Activated T-helper 2 cell treated with anti-CD3 and anti-CD28 coated beads, Interferon-gamma antibody, Interleukin-2, Interleukin-4, amounts not matched to agents 10 μg/mL and 5 μg/mL and 100 μg/mL, durations not matched to agents 14 hours and 24 hours and 36 hours (primary cell): Measurements from ENCODE around the gene ZNF609. TPM values are rescaled to one million over a fixed set of nuclear protein-coding genes. Genes with fewer than 3 reads are reported as not detected.

Experiments
- DNase-seq: peaks from one replicate; pipeline ENCODE4 v3.0.0; 2021; ENCODE audit warnings: low spot score
- H3K27ac Mint-ChIP-seq: one replicate; pipeline ENCODE4 v1.8.0; 2021; ENCODE audit warnings: mixed read lengths
- H3K27me3 Mint-ChIP-seq: one replicate; pipeline ENCODE4 v1.8.0; 2021; ENCODE audit warnings: low read depth, mixed read lengths
- H3K36me3 Mint-ChIP-seq: one replicate; pipeline ENCODE4 v1.8.0; 2021; ENCODE audit warnings: low read depth, mixed read lengths
- H3K4me1 Mint-ChIP-seq: one replicate; pipeline ENCODE4 v1.8.0; 2021; ENCODE audit warnings: low read depth, mixed read lengths
- H3K4me3 Mint-ChIP-seq: one replicate; pipeline ENCODE4 v1.8.0; 2021; ENCODE audit warnings: low read depth, mild to moderate bottlenecking, moderate library complexity, mixed read lengths
- H3K9me3 Mint-ChIP-seq: one replicate; pipeline ENCODE4 v1.8.0; 2021; ENCODE audit warnings: mixed read lengths
- intact Hi-C: fragments of 100-400 bp; cut with micrococcal nuclease; formaldehyde crosslinking; loops from one replicate; pipeline ENCODE4 v1.15.1; 2023
- total RNA-seq: library from RNA; stranded (reverse); gene quantifications from 2 replicates; pipeline ENCODE4 v1.2.3, GENCODE V29; 2022

The ZNF609 gene
- total RNA-seq, 1 donor from 2014 or later = 50.9 TPM

DNA sequence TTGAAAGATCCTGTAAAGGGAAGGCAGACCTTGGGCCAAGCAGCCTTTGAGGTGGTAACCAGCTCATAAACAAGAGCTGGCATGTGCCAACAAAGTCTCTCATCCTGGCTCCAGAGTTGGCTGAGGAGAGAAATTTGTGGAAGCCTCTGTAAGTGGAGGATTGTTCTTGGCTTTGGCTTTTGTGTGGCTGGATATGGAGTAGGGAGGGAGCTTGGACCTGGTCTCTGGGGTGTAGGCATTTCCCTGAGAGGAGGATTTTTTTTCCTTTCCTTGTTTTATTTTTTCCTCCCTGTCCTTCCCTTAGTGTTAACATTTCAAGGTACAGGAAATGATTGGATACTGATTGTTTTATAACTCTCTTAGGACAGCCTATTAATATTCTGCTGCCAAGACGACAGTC, 60.8 kb downstream of the ZNF609 start:
- H3K36me3 Mint-ChIP-seq = peaks cover 50% of the 10 kb centered on the region
- H3K27ac Mint-ChIP-seq = no peak overlapping the region
- H3K9me3 Mint-ChIP-seq = no peaks in the 10 kb centered on the region
- DNase-seq = no peak
- intact Hi-C loops = no loop called here
- H3K4me1 Mint-ChIP-seq = peaks cover 49% of the 10 kb centered on the region
- H3K4me3 Mint-ChIP-seq = no peak overlapping the region
- no peaks in the 10 kb centered on the region for H3K27me3 Mint-ChIP-seq

DNA sequence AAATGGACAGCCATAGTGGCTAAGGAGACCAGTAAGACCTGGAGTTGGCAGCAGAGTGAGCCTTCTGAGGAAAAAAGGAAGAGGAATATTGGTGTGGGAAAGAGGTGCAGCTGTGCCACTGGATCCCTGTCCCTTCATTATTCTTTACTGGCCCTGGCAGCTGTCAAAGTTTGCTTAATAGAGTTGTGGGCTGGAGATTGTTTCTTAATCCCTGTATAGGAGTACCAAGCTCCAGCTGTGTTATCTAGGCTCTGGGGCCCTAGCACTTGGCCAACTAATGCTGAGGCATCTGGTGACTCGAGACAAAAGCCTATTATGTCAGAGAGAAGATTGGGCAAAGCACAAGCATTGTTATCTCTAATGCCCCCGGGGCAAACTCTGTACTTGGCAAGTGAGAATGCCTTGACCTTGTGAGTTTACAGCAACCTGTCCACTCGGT, 61.4 kb downstream of the ZNF609 start:
- Mint-ChIP-seq H3K4me3 (no peak overlapping the region), H3K4me1 (peaks cover 50% of the 10 kb centered on the region)
- intact Hi-C loops = no loop called here

DNA sequence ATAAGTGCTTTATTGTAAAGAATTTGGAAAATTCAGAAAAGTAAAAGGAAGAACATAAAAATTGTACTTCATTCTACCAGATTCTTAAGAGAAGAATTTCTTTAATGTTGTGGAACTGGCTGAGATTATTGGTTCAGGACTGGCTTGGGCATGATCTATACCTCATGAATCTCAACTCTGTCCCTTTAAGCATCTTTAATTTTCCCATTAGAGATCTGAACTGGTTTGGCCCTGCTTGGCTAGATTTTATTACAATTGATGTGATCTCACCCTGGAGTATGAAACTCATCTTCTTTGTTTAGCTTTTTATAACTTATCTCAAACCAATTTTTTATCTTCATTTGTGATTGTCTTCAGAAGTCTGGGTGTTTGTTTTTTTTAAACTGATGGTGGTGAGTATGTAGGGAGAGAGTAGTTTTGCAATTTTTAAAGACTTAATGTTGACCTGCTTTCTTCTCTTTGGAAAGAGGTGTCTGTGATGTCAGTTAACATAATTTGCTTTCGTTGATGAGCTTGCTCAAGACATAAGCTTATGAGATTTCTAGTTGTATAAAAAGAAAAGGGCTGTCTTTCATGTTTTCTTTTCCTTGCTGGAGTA, 61.9 kb downstream of the ZNF609 start:
- DNase-seq = no peak
- Mint-ChIP-seq H3K27me3 (no peaks in the 10 kb centered on the region), H3K27ac (peak overlapping the region; percentile 4), H3K9me3 (no peaks in the 10 kb centered on the region), H3K4me1 (peaks cover 54% of the 10 kb centered on the region), H3K36me3 (peaks cover 45% of the 10 kb centered on the region), H3K4me3 (no peak overlapping the region)
- intact Hi-C loops = no loop called here

More for the DNA sequence above, 61.4 kb downstream of the ZNF609 start:
- Mint-ChIP-seq H3K27me3 (no peaks in the 10 kb centered on the region), H3K36me3 (peaks cover 49% of the 10 kb centered on the region), H3K9me3 (no peaks in the 10 kb centered on the region), H3K27ac (no peak overlapping the region)
- no peak for DNase-seq

DNA sequence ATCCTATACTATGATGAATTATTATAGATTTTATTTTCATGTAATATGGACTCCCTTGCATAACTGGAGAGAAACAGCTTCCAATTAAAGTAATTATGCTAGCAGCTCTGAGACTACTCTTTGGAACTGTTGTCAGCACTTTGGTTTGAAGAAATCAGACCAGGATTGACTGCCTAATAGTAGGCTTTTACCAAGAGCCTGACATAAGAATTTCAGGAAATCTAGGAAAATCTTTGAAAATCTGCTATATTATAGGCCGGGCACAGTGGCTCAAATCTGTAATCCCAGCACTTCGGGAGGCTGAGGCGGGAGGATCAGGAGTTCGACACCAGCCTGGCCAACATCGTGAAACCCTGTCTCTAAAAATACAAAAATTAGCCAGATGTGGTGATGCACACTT, 62.9 kb downstream of the ZNF609 start:
- Mint-ChIP-seq H3K27me3 (no peaks in the 10 kb centered on the region), H3K36me3 (peaks cover 43% of the 10 kb centered on the region), H3K9me3 (no peaks in the 10 kb centered on the region), H3K27ac (no peak overlapping the region), H3K4me1 (peaks cover 57% of the 10 kb centered on the region), H3K4me3 (no peak overlapping the region)
- intact Hi-C loops = no loop called here
- DNase-seq = no peak

DNA sequence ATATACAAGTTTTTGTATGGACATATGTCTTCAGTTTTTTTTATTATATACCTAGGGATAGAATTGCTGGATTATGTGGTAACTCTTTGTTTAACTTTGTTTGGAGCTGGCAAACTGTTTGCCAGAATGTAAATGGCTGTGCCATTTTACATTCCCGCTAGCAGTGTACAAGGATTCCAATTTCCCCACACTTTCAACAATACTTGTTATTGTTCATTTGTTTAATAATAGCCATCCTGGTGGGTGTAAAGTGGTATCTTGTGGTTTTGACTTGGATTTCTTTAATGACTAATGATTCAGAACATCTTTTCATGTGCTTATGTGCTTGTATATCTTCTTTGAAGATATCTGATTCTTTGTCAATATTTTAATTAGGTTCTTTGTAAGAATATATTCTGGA, 64.4 kb downstream of the ZNF609 start:
- H3K27me3 Mint-ChIP-seq = no peaks in the 10 kb centered on the region
- peaks cover 50% of the 10 kb centered on the region for H3K4me1 Mint-ChIP-seq
- no peak for DNase-seq
- no peak overlapping the region for H3K4me3 Mint-ChIP-seq
- H3K9me3 Mint-ChIP-seq = no peaks in the 10 kb centered on the region
- no peak overlapping the region for H3K27ac Mint-ChIP-seq
- intact Hi-C loops = no loop called here
- H3K36me3 Mint-ChIP-seq = peaks cover 43% of the 10 kb centered on the region

DNA sequence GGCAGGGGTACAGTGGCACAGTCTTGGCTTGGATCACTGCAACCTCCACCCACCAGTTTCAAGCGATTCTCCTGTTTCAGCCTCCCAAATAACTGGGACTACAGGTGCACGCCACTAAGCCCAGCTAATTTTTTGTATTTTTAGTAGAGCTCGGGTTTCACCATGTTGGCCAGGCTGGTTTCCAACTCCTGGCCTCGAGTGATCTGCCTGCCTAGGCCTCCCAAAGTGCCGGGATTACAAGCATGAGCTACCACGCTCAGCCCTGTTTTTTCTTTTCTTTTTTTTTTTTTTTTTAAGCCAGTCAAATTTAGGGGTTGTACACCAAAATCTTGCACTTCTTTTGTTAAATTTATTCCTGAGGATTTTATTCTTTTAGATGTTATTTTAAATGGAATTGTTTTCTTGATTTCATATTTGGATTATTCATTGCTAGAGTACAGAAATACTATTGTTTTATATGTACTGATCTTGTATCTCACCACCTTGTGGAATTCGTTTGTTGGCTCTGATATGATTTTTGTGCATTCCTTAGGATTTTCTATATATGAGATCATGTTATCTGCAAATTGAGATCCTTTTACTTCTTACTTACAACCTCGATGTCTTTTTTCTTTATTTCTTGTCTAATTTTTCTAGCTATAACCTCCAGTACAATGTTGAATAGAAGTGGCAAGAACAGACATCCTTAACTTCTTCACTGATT, 65.6 kb downstream of the ZNF609 start:
- DNase-seq = no peak
- Mint-ChIP-seq H3K9me3 (no peaks in the 10 kb centered on the region), H3K4me3 (no peak overlapping the region), H3K4me1 (peaks cover 53% of the 10 kb centered on the region), H3K27me3 (no peaks in the 10 kb centered on the region), H3K36me3 (peaks cover 43% of the 10 kb centered on the region), H3K27ac (peak overlapping the region; percentile 14)
- intact Hi-C loops = no loop called here

DNA sequence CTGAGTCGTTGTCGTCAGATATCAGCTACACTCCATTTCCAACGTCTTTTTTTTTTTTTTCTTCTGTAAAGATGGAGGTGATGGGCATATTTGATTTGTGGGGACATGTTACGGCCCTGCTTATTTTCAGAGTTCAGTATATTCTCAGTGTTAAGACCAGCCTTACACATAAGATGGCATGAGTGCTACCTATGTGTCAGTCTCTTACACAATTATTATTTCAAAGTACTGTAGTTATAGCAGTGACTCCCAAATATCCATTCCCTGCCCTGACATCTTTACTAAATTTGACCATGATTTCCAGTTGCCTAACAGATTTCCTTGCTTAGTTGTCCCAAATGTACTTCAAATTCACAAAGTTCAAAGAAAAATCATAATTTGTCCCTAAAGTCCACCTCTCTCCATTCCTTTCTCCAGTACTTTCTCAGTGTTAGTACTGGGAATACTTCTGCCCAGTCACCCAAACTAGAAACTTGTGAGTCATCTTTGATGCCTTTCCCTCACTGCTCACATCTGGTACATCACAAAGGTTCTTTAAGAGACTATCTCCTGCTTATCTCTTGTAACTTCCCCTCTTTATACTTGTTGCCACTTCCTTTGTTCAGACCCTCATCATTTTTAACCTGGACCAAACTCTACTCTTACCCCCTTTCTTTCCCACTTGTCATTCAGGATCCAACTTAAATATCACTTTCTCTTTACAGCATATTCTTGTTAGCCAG, 67.0 kb downstream of the ZNF609 start:
- Mint-ChIP-seq H3K4me1 (peaks cover 59% of the 10 kb centered on the region), H3K9me3 (no peaks in the 10 kb centered on the region), H3K36me3 (peaks cover 43% of the 10 kb centered on the region), H3K27ac (peak overlapping the region; percentile 58), H3K27me3 (no peaks in the 10 kb centered on the region), H3K4me3 (no peak overlapping the region)
- no peak for DNase-seq
- intact Hi-C loops = no loop called here

GRCh38 chr15:64528871-64529270, 68.5 kb downstream of the ZNF609 start:
- H3K36me3 Mint-ChIP-seq = peaks cover 50% of the 10 kb centered on the region
- intact Hi-C loops = no loop called here
- no peak overlapping the region for H3K27ac Mint-ChIP-seq
- H3K27me3 Mint-ChIP-seq = no peaks in the 10 kb centered on the region
- H3K4me1 Mint-ChIP-seq = peaks cover 69% of the 10 kb centered on the region
- H3K4me3 Mint-ChIP-seq = no peak overlapping the region
- no peak for DNase-seq
- H3K9me3 Mint-ChIP-seq = no peaks in the 10 kb centered on the region

GRCh38 chr15:64530472-64530871, 70.1 kb downstream of the ZNF609 start:
- peaks cover 66% of the 10 kb centered on the region for H3K4me1 Mint-ChIP-seq
- peaks cover 37% of the 10 kb centered on the region for H3K36me3 Mint-ChIP-seq
- intact Hi-C loops = loop anchor here (5.0 kb wide), 2 partner anchors 42 to 88 kb away; no protein-coding TSS in a partner anchor
- no peak overlapping the region for H3K4me3 Mint-ChIP-seq
- DNase-seq = no peak
- H3K9me3 Mint-ChIP-seq = no peaks in the 10 kb centered on the region
- no peaks in the 10 kb centered on the region for H3K27me3 Mint-ChIP-seq
- H3K27ac Mint-ChIP-seq = peak overlapping the region; percentile 46

DNA sequence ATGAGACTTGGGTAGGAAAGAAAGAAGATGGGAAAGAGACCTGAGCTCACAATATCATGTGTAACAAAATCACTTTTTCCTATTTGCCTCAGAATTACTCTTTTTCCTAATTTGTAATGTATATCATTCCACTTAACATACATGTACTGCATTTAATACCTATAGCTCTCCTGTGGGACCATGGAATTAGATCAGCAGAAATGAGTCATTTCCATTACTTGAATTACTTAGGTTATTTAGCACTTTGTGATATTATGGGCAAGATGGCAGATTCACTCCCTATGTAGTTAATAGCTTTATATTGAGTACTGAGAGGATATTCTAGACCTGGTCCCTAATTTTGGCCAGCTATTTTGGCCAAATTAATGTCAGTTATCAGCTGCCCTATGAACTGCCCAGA, 70.5 kb downstream of the ZNF609 start:
- Mint-ChIP-seq H3K27me3 (no peaks in the 10 kb centered on the region), H3K36me3 (peaks cover 36% of the 10 kb centered on the region), H3K4me1 (peaks cover 66% of the 10 kb centered on the region), H3K4me3 (no peak overlapping the region), H3K27ac (peak overlapping the region; percentile 46), H3K9me3 (no peaks in the 10 kb centered on the region)
- no peak for DNase-seq
- intact Hi-C loops = loop anchor here (5.0 kb wide), 2 partner anchors 41 to 89 kb away; no protein-coding TSS in a partner anchor

- intact Hi-C loops = loop anchor here (2.0 to 5.0 kb wide), 5 partner anchors 26 to 90 kb away; partner anchors contain the start of gene ZNF609
- Mint-ChIP-seq H3K4me1 (peaks cover 58% of the 10 kb centered on the region), H3K9me3 (no peaks in the 10 kb centered on the region), H3K27ac (peak overlapping the region; percentile 88), H3K27me3 (no peaks in the 10 kb centered on the region), H3K36me3 (peaks cover 33% of the 10 kb centered on the region), H3K4me3 (peak overlapping the region; percentile 37)
- DNase-seq = no peak
Observed at GRCh38 chr15:64532521-64533315, 72.3 kb downstream of the ZNF609 start.

GRCh38 chr15:64535460-64536243, 75.3 kb downstream of the ZNF609 start:
- no peaks in the 10 kb centered on the region for H3K27me3 Mint-ChIP-seq
- H3K4me1 Mint-ChIP-seq = peaks cover 48% of the 10 kb centered on the region
- no peak for DNase-seq
- no peaks in the 10 kb centered on the region for H3K9me3 Mint-ChIP-seq
- H3K4me3 Mint-ChIP-seq = peak overlapping the region; percentile 2
- peak overlapping the region; percentile 53 for H3K27ac Mint-ChIP-seq
- intact Hi-C loops = loop anchor here (5.0 kb wide), 1 partner anchor 47 kb away; no protein-coding TSS in a partner anchor
- H3K36me3 Mint-ChIP-seq = peaks cover 22% of the 10 kb centered on the region
